ENCODE results near the gene ERMAP.

Gene ERMAP

GRCh38 chr1:42847721-42848460, 31.0 kb downstream of the ERMAP start:
- no peak for TF ChIP-seq ZBTB7A (IDR thresholded peaks at IDR 0.05; ENCODE audit: low read depth)
- TF ChIP-seq NFIC (IDR thresholded peaks at IDR 0.05), result no peak
- TF ChIP-seq TEAD4 (IDR thresholded peaks at IDR 0.05), result no peak
- TF ChIP-seq RAD21 (IDR thresholded peaks at IDR 0.05; ENCODE audit: low read depth), result no peak
- no peak for TF ChIP-seq EP300 (IDR thresholded peaks at IDR 0.05; ENCODE audit: borderline replicate concordance)
- no peak for TF ChIP-seq EGR1 (IDR thresholded peaks at IDR 0.05)
- TF ChIP-seq USF1 (IDR thresholded peaks at IDR 0.05), result no peak
- no peak for TF ChIP-seq FOXM1 (IDR thresholded peaks at IDR 0.05; ENCODE audit: borderline replicate concordance, low read depth)
- TF ChIP-seq REST (IDR thresholded peaks at IDR 0.05; ENCODE audit: low read depth), result no peak
- TF ChIP-seq CEBPB (IDR thresholded peaks at IDR 0.05), result no peak
- TF ChIP-seq TCF12 (IDR thresholded peaks at IDR 0.05; ENCODE audit: low read depth), result no peak
- no peak for TF ChIP-seq TAF1 (IDR thresholded peaks at IDR 0.05; ENCODE audit: low read depth)
- TF ChIP-seq MAX (IDR thresholded peaks at IDR 0.05), result no peak
- no peak for TF ChIP-seq YY1 (IDR thresholded peaks at IDR 0.05; ENCODE audit: low read depth)
- TF ChIP-seq CREB1 (IDR thresholded peaks at IDR 0.05; ENCODE audit: low read depth), result no peak

- TF ChIP-seq REST (IDR thresholded peaks at IDR 0.05; ENCODE audit: low read depth) (no peak), TCF12 (IDR thresholded peaks at IDR 0.05; ENCODE audit: low read depth) (no peak), RAD21 (IDR thresholded peaks at IDR 0.05; ENCODE audit: low read depth) (no peak), USF1 (IDR thresholded peaks at IDR 0.05) (no peak), CREB1 (IDR thresholded peaks at IDR 0.05; ENCODE audit: low read depth) (no peak), TAF1 (IDR thresholded peaks at IDR 0.05; ENCODE audit: low read depth) (no peak), EP300 (IDR thresholded peaks at IDR 0.05; ENCODE audit: borderline replicate concordance) (no peak), FOXM1 (IDR thresholded peaks at IDR 0.05; ENCODE audit: borderline replicate concordance, low read depth) (no peak), ZBTB7A (IDR thresholded peaks at IDR 0.05; ENCODE audit: low read depth) (no peak)
Measured at GRCh38 chr1:42848823-42849537, 32.1 kb downstream of the ERMAP start.

GRCh38 chr1:42849944-42850343, 33.0 kb downstream of the ERMAP start:
- no peak for TF ChIP-seq USF1 (IDR thresholded peaks at IDR 0.05)
- no peak for TF ChIP-seq REST (IDR thresholded peaks at IDR 0.05; ENCODE audit: low read depth)
- TF ChIP-seq ZBTB7A (IDR thresholded peaks at IDR 0.05; ENCODE audit: low read depth), result no peak
- TF ChIP-seq TEAD4 (IDR thresholded peaks at IDR 0.05), result no peak

GRCh38 chr1:42851420-42851819, 34.5 kb downstream of the ERMAP start:
- no peak for TF ChIP-seq EGR1 (IDR thresholded peaks at IDR 0.05)

Measured in Ishikawa (cell line).